ENCODE data around the gene NPTX1. TPM values are rescaled to one million over a fixed set of nuclear protein-coding genes. Genes with fewer than 3 reads are reported as not detected.

Gene NPTX1
- polyA plus RNA-seq, 2 of the 4 experiments (the other 2 are of a cell fraction) = 43.6 to 109 TPM

GRCh38 chr17:80454557-80455335 is 21.7 kb downstream of the NPTX1 start:
- FAIRE-seq = peak; percentile 84
- peak overlapping the region; percentile 77 for H3K4me3 ChIP-seq
- ChIA-PET POLR2A (interaction anchor here (0.5 to 2.5 kb wide), 32 partner anchors 9 to 1026 kb away, joined by 3 to 35 read pairs (median 4); partner anchors contain the start of genes CHMP6, ENDOV, GAA and NPTX1), CTCF (interaction anchor here (0.8 to 1.9 kb wide), 21 partner anchors 10 to 530 kb away, joined by 3 to 11 read pairs (median 3); partner anchors contain the start of gene GAA)
- peak; percentile 98 to 99 for DNase-seq (ENCODE audit: low read depth in 1 of 2, low spot score in 1 of 2)
- 2% methylated on average over 29 of the region's 88 CpGs for WGBS (ENCODE audit: missing lambda C conversion rate)
- peak; percentile 89 to 95 for ATAC-seq
- peaks cover 15% of the 10 kb centered on the region for H3K4me1 ChIP-seq
- peak overlapping the region; percentile 85 for H3K4me2 ChIP-seq
- H3K27ac ChIP-seq = peak overlapping the region; percentile 96 to 99
- H3K9me3 ChIP-seq = no peaks in the 10 kb centered on the region
- no peak for TF ChIP-seq CEBPB (IDR thresholded peaks at IDR 0.05)
- no peak for TF ChIP-seq FOXS1 (CRISPR knock-in tag; IDR thresholded peaks at IDR 0.05)
- no peak for TF ChIP-seq RCOR1 (IDR thresholded peaks at IDR 0.05; ENCODE audit: low read depth, low read length)
- TF ChIP-seq, protein P1, sequence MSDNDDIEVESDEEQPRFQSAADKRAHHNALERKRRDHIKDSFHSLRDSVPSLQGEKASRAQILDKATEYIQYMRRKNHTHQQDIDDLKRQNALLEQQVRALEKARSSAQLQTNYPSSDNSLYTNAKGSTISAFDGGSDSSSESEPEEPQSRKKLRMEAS (IDR thresholded peaks at IDR 0.05) = peak; percentile 96
- TF ChIP-seq ELK1 (IDR thresholded peaks at IDR 0.05; ENCODE audit: low read depth, low read length) = no peak
- TF ChIP-seq TFCP2L1 (CRISPR knock-in tag; IDR thresholded peaks at IDR 0.05) = no peak; the same call in 1 of the 2 replicates
- TF ChIP-seq KDM5A (IDR thresholded peaks at IDR 0.05) = peak; percentile 58
- TF ChIP-seq CBX8 (IDR thresholded peaks at IDR 0.05) = no peak
- peak; percentile 99 for TF ChIP-seq ZFP36 (IDR thresholded peaks at IDR 0.05; ENCODE audit: borderline replicate concordance, partially characterized antibody)
- no peak for TF ChIP-seq RARB (CRISPR knock-in tag; IDR thresholded peaks at IDR 0.05)
- TF ChIP-seq POLR2A (IDR thresholded peaks at IDR 0.05; ENCODE audit: low read length) = peak; percentile 74
- TF ChIP-seq EP300 (IDR thresholded peaks at IDR 0.05) = no peak
- TF ChIP-seq EHF (CRISPR knock-in tag; IDR thresholded peaks at IDR 0.05) = peak; percentile 0; the same call in 1 of the 2 replicates
- TF ChIP-seq USF2 (IDR thresholded peaks at IDR 0.05) = no peak
- no peak for TF ChIP-seq HDAC2 (IDR thresholded peaks at IDR 0.05)
- TF ChIP-seq HOXA7 (CRISPR knock-in tag; IDR thresholded peaks at IDR 0.05) = no peak
- no peak for TF ChIP-seq CHD4 (IDR thresholded peaks at IDR 0.05; ENCODE audit: borderline replicate concordance)
- TF ChIP-seq ZSCAN20 (CRISPR knock-in tag; IDR thresholded peaks at IDR 0.05) = no peak
- no peak for TF ChIP-seq ESRRA (IDR thresholded peaks at IDR 0.05; ENCODE audit: borderline replicate concordance, low read length)
- no peak for TF ChIP-seq JUNB (IDR thresholded peaks at IDR 0.05)
- TF ChIP-seq NPAS2 (CRISPR knock-in tag; IDR thresholded peaks at IDR 0.05; ENCODE audit: borderline replicate concordance) = no peak
- peak; percentile 8; the same call in 2 of the 3 replicates for TF ChIP-seq SMC3 (IDR thresholded peaks at IDR 0.05)
- TF ChIP-seq, protein P2, sequence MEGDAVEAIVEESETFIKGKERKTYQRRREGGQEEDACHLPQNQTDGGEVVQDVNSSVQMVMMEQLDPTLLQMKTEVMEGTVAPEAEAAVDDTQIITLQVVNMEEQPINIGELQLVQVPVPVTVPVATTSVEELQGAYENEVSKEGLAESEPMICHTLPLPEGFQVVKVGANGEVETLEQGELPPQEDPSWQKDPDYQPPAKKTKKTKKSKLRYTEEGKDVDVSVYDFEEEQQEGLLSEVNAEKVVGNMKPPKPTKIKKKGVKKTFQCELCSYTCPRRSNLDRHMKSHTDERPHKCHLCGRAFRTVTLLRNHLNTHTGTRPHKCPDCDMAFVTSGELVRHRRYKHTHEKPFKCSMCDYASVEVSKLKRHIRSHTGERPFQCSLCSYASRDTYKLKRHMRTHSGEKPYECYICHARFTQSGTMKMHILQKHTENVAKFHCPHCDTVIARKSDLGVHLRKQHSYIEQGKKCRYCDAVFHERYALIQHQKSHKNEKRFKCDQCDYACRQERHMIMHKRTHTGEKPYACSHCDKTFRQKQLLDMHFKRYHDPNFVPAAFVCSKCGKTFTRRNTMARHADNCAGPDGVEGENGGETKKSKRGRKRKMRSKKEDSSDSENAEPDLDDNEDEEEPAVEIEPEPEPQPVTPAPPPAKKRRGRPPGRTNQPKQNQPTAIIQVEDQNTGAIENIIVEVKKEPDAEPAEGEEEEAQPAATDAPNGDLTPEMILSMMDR (IDR thresholded peaks at IDR 0.05) = no peak
- no peak for TF ChIP-seq RAD21 (conservative IDR thresholded peaks at IDR 0.05 in 1 of 2, IDR thresholded peaks at IDR 0.05 in 1 of 2)
- no peak for TF ChIP-seq SREBF2 (IDR thresholded peaks at IDR 0.05)
- TF ChIP-seq MAZ (IDR thresholded peaks at IDR 0.05; ENCODE audit: borderline replicate concordance, low read depth, low read length) = 0 out of 2 replicates have a peak, but pooled peaks have one; percentile 1
- TF ChIP-seq NFE2L2 (conservative IDR thresholded peaks at IDR 0.05; ENCODE audit: low read length) = no peak
- TF ChIP-seq, protein P3, sequence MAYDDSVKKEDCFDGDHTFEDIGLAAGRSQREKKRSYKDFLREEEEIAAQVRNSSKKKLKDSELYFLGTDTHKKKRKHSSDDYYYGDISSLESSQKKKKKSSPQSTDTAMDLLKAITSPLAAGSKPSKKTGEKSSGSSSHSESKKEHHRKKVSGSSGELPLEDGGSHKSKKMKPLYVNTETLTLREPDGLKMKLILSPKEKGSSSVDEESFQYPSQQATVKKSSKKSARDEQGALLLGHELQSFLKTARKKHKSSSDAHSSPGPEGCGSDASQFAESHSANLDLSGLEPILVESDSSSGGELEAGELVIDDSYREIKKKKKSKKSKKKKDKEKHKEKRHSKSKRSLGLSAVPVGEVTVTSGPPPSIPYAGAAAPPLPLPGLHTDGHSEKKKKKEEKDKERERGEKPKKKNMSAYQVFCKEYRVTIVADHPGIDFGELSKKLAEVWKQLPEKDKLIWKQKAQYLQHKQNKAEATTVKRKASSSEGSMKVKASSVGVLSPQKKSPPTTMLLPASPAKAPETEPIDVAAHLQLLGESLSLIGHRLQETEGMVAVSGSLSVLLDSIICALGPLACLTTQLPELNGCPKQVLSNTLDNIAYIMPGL (CRISPR knock-in tag; IDR thresholded peaks at IDR 0.05; ENCODE audit: borderline replicate concordance) = peak; percentile 24; the same call in 1 of the 2 replicates
- no peak; the same call in 1 of the 2 replicates for TF ChIP-seq RFX5 (IDR thresholded peaks at IDR 0.05)
- TF ChIP-seq ZC3H11A (IDR thresholded peaks at IDR 0.05) = no peak
- no peak; the same call in 1 of the 2 replicates for TF ChIP-seq HOXB13 (CRISPR knock-in tag; IDR thresholded peaks at IDR 0.05; ENCODE audit: low read depth)
- TF ChIP-seq HEYL (CRISPR knock-in tag; IDR thresholded peaks at IDR 0.05) = no peak
- TF ChIP-seq FOSL2 (IDR thresholded peaks at IDR 0.05) = no peak
- TF ChIP-seq FOSL2 (CRISPR knock-in tag; IDR thresholded peaks at IDR 0.05) = no peak
- no peak for TF ChIP-seq NR3C1 (IDR thresholded peaks at IDR 0.05)
- no peak; the same call in none of the 2 replicates for TF ChIP-seq E2F6 (IDR thresholded peaks at IDR 0.05; ENCODE audit: borderline replicate concordance, low read depth)
